Measurements from ENCODE around the gene CD200R1L.

- no peak for TF ChIP-seq SETDB1 (IDR thresholded peaks at IDR 0.05; ENCODE audit: insufficient read length, low read length)
- no peak for TF ChIP-seq ATF2 (tag by site-specific recombination; IDR thresholded peaks at IDR 0.05; ENCODE audit: low read depth)
- no peak for TF ChIP-seq SP2 (tag by site-specific recombination; IDR thresholded peaks at IDR 0.05)
- no peak for TF ChIP-seq REST (tag by site-specific recombination; IDR thresholded peaks at IDR 0.05)
- TF ChIP-seq RBAK (tag by site-specific recombination; IDR thresholded peaks at IDR 0.05): no peak
- TF ChIP-seq CTCF (tag by site-specific recombination; IDR thresholded peaks at IDR 0.05): no peak
- TF ChIP-seq ZNF768 (tag by site-specific recombination; IDR thresholded peaks at IDR 0.05): no peak
- TF ChIP-seq ZNF777 (tag by site-specific recombination; IDR thresholded peaks at IDR 0.05; ENCODE audit: borderline replicate concordance): no peak
- no peak for TF ChIP-seq ZSCAN5A (tag by site-specific recombination; IDR thresholded peaks at IDR 0.05)
- TF ChIP-seq ZNF354C (tag by site-specific recombination; IDR thresholded peaks at IDR 0.05; ENCODE audit: borderline replicate concordance, low read depth): no peak
- no peak for TF ChIP-seq ZBTB10 (tag by site-specific recombination; IDR thresholded peaks at IDR 0.05)
- no peak for TF ChIP-seq ZNF18 (tag by site-specific recombination; IDR thresholded peaks at IDR 0.05)
- no peak for TF ChIP-seq ZFP41 (tag by site-specific recombination; IDR thresholded peaks at IDR 0.05; ENCODE audit: borderline replicate concordance)
Observed at GRCh38 chr3:112786881-112787579, 59.6 kb downstream of the CD200R1L start.
